Lower lobe of right lung (tissue), 2 donors: ENCODE results near the gene COL9A3. TPM values are rescaled to one million over a fixed set of nuclear protein-coding genes. Genes with fewer than 3 reads are reported as not detected.

Experiments
- ATAC-seq, 2 donors: fragments of 200-7000 bp; cut with Tn5 transposase; one replicate each; pipeline ENCODE4 v1.9.1; 2020 to 2022; ENCODE audit warnings: mild to moderate bottlenecking in 2 of 2, moderate library complexity in 2 of 2
- DNase-seq: peaks from one replicate; pipeline ENCODE4 v3.0.0-alpha.2; 2020
- H3K27ac ChIP-seq: fragments of 200-600 bp; one replicate; pipeline ENCODE4 v1.8.0; 2022
- H3K27me3 ChIP-seq: fragments of 200-600 bp; one replicate; pipeline ENCODE4 v1.8.0; 2022; ENCODE audit warnings: low read depth
- H3K36me3 ChIP-seq: fragments of 200-600 bp; one replicate; pipeline ENCODE4 v1.8.0; 2022; ENCODE audit warnings: mild to moderate bottlenecking
- H3K4me1 ChIP-seq: fragments of 200-600 bp; one replicate; pipeline ENCODE4 v1.8.0; 2022
- H3K4me3 ChIP-seq: fragments of 200-600 bp; one replicate; pipeline ENCODE4 v1.8.0; 2022; ENCODE audit warnings: mild to moderate bottlenecking
- H3K9me3 ChIP-seq: fragments of 200-600 bp; one replicate; pipeline ENCODE4 v1.8.0; 2022
- intact Hi-C: fragments of 100-400 bp; cut with DNase I; formaldehyde crosslinking; loops from one replicate; pipeline ENCODE4 v1.11.0; 2022
- total RNA-seq: library from RNA; stranded (reverse); fragmentation: NEBNext Ultra II Directional; extraction: Animal tissue kit (Norgen Biotek cat#: 25700); gene quantifications from one replicate; pipeline ENCODE4 v1.2.1, GENCODE V29; 2021
- TF ChIP-seq, protein P1 (sequence below): fragments of 200-600 bp; IDR thresholded peaks from one replicate; pipeline ENCODE4 v1.8.0; 2022; ENCODE audit warnings: antibody characterized with exemption, mild to moderate bottlenecking
- donor health status: DM: no; HTN: yes; CAD: no; lungs with severe emphysema.

Gene COL9A3
- total RNA-seq, 1 donor from 2014 or later: 0.89 TPM

DNA sequence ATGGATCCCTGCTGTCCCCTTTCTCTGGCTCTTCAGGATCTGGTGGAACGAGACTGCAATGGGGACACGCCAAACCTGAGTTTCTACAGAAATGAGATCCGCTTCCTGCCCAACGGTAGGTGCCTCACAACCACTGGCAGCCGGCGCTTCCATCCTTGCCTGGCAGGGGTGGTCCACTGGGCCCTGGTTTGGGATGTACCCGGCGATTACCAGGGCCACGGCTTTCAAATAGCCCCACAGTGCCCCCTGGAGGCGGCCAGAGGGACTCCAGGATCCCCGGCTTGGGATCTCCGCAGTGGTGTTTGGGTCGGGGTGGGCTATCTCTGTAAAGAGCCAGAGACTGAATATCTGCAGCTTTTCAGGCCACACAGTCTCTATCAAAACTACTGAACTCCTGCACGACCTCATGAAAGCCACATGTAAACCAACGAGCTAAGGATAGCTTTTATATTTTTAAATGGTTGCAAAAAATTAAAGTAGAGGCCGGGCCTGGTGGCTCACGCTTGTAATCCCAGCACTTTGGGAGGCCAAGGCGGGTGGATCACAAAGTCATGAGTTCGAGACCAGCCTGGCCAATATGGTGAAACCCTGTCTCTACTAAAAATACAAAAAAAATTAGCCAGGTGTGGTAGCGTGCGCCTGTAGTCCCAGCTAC lies 8.5 kb upstream of the COL9A3 start:
- peaks cover 59% of the 10 kb centered on the region for H3K36me3 ChIP-seq
- DNase-seq: peak; percentile 82
- H3K4me1 ChIP-seq: peaks cover 31% of the 10 kb centered on the region
- no peaks in the 10 kb centered on the region for H3K9me3 ChIP-seq
- intact Hi-C loops: no loop called here
- ATAC-seq: peak; percentile 52 to 56
- TF ChIP-seq, protein P1, sequence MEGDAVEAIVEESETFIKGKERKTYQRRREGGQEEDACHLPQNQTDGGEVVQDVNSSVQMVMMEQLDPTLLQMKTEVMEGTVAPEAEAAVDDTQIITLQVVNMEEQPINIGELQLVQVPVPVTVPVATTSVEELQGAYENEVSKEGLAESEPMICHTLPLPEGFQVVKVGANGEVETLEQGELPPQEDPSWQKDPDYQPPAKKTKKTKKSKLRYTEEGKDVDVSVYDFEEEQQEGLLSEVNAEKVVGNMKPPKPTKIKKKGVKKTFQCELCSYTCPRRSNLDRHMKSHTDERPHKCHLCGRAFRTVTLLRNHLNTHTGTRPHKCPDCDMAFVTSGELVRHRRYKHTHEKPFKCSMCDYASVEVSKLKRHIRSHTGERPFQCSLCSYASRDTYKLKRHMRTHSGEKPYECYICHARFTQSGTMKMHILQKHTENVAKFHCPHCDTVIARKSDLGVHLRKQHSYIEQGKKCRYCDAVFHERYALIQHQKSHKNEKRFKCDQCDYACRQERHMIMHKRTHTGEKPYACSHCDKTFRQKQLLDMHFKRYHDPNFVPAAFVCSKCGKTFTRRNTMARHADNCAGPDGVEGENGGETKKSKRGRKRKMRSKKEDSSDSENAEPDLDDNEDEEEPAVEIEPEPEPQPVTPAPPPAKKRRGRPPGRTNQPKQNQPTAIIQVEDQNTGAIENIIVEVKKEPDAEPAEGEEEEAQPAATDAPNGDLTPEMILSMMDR: peak; percentile 94
- H3K27ac ChIP-seq: no peak overlapping the region
- no peaks in the 10 kb centered on the region for H3K27me3 ChIP-seq
- H3K4me3 ChIP-seq: no peak overlapping the region

DNA sequence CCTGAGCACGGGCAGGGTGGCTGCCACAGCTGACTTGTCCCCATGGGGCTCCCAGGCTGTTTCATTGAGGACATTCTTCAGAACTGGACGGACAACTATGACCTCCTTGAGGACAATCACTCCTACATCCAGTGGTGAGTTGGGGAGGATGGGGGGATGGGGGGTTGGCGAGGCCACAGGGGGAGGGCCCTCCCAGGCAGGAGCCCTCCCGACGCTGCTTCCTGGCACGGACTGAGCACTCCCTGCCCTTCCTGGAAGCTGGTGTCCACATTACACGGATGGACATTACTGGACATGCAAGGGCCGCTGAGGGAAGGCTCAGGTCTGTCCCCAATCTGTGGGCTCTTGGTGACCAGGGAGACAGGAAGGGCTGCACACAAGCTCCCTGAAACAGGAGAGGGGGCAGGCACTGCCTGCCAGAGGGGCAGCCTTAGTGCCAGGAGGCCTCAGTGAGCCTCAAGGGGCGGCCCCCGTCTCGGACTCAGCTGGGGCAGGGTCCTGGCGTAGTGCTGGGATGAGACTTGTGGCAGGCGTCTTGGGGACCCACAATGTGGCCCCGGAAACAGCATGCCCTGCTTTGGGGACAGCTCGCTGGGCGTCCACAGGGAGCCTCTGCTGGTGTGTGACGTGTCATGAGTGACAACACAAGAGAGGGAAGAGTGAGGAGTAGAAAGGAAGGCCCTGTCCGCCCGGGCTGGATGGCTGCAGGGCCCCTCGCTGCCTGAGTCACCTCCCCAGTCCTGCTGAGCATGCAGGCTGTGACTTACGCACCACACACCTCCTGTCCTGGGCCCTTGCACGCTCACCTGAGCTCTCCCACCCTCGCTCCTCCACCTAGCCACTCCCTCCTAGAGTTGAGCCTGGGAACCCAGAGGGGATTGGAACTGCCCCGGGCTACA lies 7.1 kb upstream of the COL9A3 start:
- H3K27me3 ChIP-seq: peaks cover 4% of the 10 kb centered on the region
- ATAC-seq (no peak), DNase-seq (no peak)
- H3K9me3 ChIP-seq: no peaks in the 10 kb centered on the region
- peaks cover 31% of the 10 kb centered on the region for H3K4me1 ChIP-seq
- intact Hi-C loops: no loop called here
- TF ChIP-seq, protein P1: no peak
- no peak overlapping the region for H3K4me3 ChIP-seq
- H3K27ac ChIP-seq: no peak overlapping the region
- H3K36me3 ChIP-seq: peaks cover 66% of the 10 kb centered on the region

DNA sequence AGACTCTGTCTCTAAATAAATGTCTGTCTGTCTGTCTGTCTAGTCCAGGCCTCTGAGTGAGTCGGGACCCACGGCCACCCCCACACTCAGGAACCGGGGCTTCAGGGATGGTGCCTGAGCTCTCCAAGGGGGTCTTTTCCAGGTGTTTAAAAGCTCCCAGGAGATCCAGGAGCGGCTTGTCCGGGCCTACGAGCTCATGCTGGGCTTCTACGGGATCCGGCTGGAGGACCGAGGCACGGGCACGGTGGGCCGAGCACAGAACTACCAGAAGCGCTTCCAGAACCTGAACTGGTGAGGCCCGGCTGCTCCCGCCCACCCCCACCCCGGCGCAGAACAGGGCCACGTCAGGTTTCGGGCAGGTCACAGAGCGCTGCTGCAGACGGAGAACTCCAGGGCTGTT lies 5.5 kb upstream of the COL9A3 start:
- TF ChIP-seq, protein P1: no peak
- H3K4me3 ChIP-seq: no peak overlapping the region
- no peaks in the 10 kb centered on the region for H3K9me3 ChIP-seq
- DNase-seq (no peak), ATAC-seq (no peak)
- H3K27me3 ChIP-seq: peaks cover 19% of the 10 kb centered on the region
- peaks cover 66% of the 10 kb centered on the region for H3K36me3 ChIP-seq
- H3K27ac ChIP-seq: no peak overlapping the region
- intact Hi-C loops: no loop called here
- peaks cover 35% of the 10 kb centered on the region for H3K4me1 ChIP-seq

DNA sequence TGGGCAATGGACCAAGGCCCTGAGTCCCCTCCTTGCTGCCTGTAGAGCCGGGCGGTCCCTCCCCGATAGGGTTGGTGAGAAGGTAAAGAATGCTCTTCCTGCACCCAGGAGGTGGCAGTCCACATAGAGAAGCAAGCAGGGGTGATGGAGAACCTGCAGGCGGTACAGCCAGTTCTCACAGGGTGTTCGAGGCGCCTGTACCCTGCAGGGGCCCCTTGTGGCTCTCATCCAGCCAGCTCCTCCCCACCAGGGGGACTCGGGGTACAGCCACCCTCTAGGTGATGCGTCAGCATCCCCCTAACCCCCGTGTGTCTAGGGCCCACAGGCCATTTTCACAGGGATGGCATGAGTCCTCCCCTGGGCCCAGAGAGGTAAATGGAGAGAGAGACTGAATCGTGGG lies 5.1 kb upstream of the COL9A3 start:
- Histone ChIP-seq H3K4me1 (peaks cover 34% of the 10 kb centered on the region), H3K27ac (no peak overlapping the region), H3K36me3 (peaks cover 66% of the 10 kb centered on the region), H3K4me3 (no peak overlapping the region), H3K27me3 (peaks cover 23% of the 10 kb centered on the region), H3K9me3 (no peaks in the 10 kb centered on the region)
- DNase-seq: no peak
- intact Hi-C loops: no loop called here
- ATAC-seq: no peak
- TF ChIP-seq, protein P1: no peak

DNA sequence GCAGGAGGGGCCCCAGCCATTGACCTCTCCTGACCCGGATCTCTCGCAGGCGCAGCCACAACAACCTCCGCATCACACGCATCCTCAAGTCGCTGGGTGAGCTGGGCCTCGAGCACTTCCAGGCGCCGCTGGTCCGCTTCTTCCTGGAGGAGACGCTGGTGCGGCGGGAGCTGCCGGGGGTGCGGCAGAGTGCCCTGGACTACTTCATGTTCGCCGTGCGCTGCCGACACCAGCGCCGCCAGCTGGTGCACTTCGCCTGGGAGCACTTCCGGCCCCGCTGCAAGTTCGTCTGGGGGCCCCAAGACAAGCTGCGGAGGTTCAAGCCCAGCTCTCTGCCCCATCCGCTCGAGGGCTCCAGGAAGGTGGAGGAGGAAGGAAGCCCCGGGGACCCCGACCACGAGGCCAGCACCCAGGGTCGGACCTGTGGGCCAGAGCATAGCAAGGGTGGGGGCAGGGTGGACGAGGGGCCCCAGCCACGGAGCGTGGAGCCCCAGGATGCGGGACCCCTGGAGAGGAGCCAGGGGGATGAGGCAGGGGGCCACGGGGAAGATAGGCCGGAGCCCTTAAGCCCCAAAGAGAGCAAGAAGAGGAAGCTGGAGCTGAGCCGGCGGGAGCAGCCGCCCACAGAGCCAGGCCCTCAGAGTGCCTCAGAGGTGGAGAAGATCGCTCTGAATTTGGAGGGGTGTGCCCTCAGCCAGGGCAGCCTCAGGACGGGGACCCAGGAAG lies 4.5 kb upstream of the COL9A3 start:
- peaks cover 28% of the 10 kb centered on the region for H3K4me1 ChIP-seq
- peaks cover 65% of the 10 kb centered on the region for H3K36me3 ChIP-seq
- peaks cover 28% of the 10 kb centered on the region for H3K27me3 ChIP-seq
- no peaks in the 10 kb centered on the region for H3K9me3 ChIP-seq
- intact Hi-C loops: no loop called here
- H3K27ac ChIP-seq: no peak overlapping the region
- DNase-seq (no peak), ATAC-seq (no peak)
- TF ChIP-seq, protein P1: no peak
- H3K4me3 ChIP-seq: no peak overlapping the region
